HG02981 (cell line): Measurements from ENCODE around the gene TSPAN16.

Experiments used
- ATAC-seq: cut with Tn5 transposase; IDR thresholded peaks from one replicate; pipeline ENCODE4 v1.9.1; 2021; ENCODE audit warnings: mild to moderate bottlenecking, moderate library complexity; ENCODE audit not compliant: unreplicated experiment

The TSPAN16 gene

GRCh38 chr19:11295665-11296245 is at the start of gene TSPAN16:
TSS of gene TSPAN16 (plus strand) at chr19:11296160. CDS start at chr19:11296298, 138 bp downstream.
- no peak for ATAC-seq

- no peak for ATAC-seq
These were observed 49.0 kb upstream of the TSPAN16 start for GRCh38 chr19:11246941-11247340.

GRCh38 chr19:11247391-11247790 is 48.6 kb upstream of the TSPAN16 start:
- ATAC-seq: no peak

GRCh38 chr19:11247934-11248333 is 48.0 kb upstream of the TSPAN16 start:
- ATAC-seq: no peak

GRCh38 chr19:11248852-11249251 is 47.1 kb upstream of the TSPAN16 start:
- ATAC-seq: no peak

- no peak for ATAC-seq
These were observed 44.7 kb upstream of the TSPAN16 start for GRCh38 chr19:11251217-11251616.

GRCh38 chr19:11251650-11252314 is 44.2 kb upstream of the TSPAN16 start:
- ATAC-seq: no peak

- ATAC-seq: no peak
These were observed 43.1 kb upstream of the TSPAN16 start for GRCh38 chr19:11252665-11253355.

- ATAC-seq: no peak
These were observed 41.3 kb upstream of the TSPAN16 start for GRCh38 chr19:11254666-11255065.

GRCh38 chr19:11256189-11256588 is 39.8 kb upstream of the TSPAN16 start:
- no peak for ATAC-seq

GRCh38 chr19:11257846-11258380 is 38.0 kb upstream of the TSPAN16 start:
- ATAC-seq: no peak

- ATAC-seq: no peak
These were observed 35.0 kb upstream of the TSPAN16 start for GRCh38 chr19:11260996-11261395.

- ATAC-seq: no peak
These were observed 34.5 kb upstream of the TSPAN16 start for GRCh38 chr19:11261431-11261970.

GRCh38 chr19:11261971-11262839 is 33.8 kb upstream of the TSPAN16 start, which contains the start of gene DOCK6:
TSS of gene DOCK6 (minus strand) at chr19:11262524. CDS start at chr19:11262440, 84 bp downstream.
- no peak for ATAC-seq

- ATAC-seq: no peak
These were observed 32.2 kb upstream of the TSPAN16 start for GRCh38 chr19:11263726-11264125.

- no peak for ATAC-seq
These were observed 31.3 kb upstream of the TSPAN16 start for GRCh38 chr19:11264452-11265176.

- ATAC-seq: no peak
These were observed 30.7 kb upstream of the TSPAN16 start for GRCh38 chr19:11265177-11265784.

- ATAC-seq: no peak
These were observed 30.1 kb upstream of the TSPAN16 start for GRCh38 chr19:11265785-11266236.

GRCh38 chr19:11267316-11268085 is 28.5 kb upstream of the TSPAN16 start:
- ATAC-seq: no peak
